Endometrial microvascular endothelial cells (primary cell): ENCODE data around the gene CHTF18. TPM values are rescaled to one million over a fixed set of nuclear protein-coding genes. Genes with fewer than 3 reads are reported as not detected.

Experiments
- in situ Hi-C: cut with HindIII; loops from 2 replicates; pipeline ENCODE4 v1.10.0; 2017; ENCODE audit warnings: low sequenced_read_pairs, low pct_unique_long_range_greater_than_20kb; ENCODE audit errors: inconsistent ontology term
- total RNA-seq: library from RNA; depleted of rRNA; stranded (reverse); fragments of >200 nt; gene quantifications from one replicate; pipeline ENCODE4 v1.2.3, GENCODE V29; 2015; ENCODE audit errors: inconsistent ontology term

Gene CHTF18
- total RNA-seq, 1 donor from 2014 or later = 33.9 TPM

- in situ Hi-C loops = loop anchor here (25.0 kb wide), 1 partner anchor 151 kb away; the partner anchor contains the start of gene SOX8
Observed at GRCh38 chr16:836221-836620, 47.8 kb downstream of the CHTF18 start.

GRCh38 chr16:836822-837221 lies 48.4 kb downstream of the CHTF18 start:
- in situ Hi-C loops = loop anchor here (25.0 kb wide), 1 partner anchor 150 kb away; the partner anchor contains the start of gene SOX8

- in situ Hi-C loops = loop anchor here (25.0 kb wide), 1 partner anchor 149 kb away; the partner anchor contains the start of gene SOX8
Observed at GRCh38 chr16:838741-839140, 50.3 kb downstream of the CHTF18 start.

GRCh38 chr16:839643-840408 lies 51.4 kb downstream of the CHTF18 start:
- in situ Hi-C loops = loop anchor here (25.0 kb wide), 1 partner anchor 147 kb away; the partner anchor contains the start of gene SOX8

GRCh38 chr16:840561-841454 lies 52.4 kb downstream of the CHTF18 start:
- in situ Hi-C loops = loop anchor here (25.0 kb wide), 1 partner anchor 146 kb away; the partner anchor contains the start of gene SOX8

- in situ Hi-C loops = loop anchor here (25.0 kb wide), 1 partner anchor 146 kb away; the partner anchor contains the start of gene SOX8
Observed at GRCh38 chr16:841455-842060, 53.1 kb downstream of the CHTF18 start.

GRCh38 chr16:842061-842476 lies 53.6 kb downstream of the CHTF18 start:
- in situ Hi-C loops = loop anchor here (25.0 kb wide), 1 partner anchor 145 kb away; the partner anchor contains the start of gene SOX8

- in situ Hi-C loops = loop anchor here (25.0 kb wide), 1 partner anchor 144 kb away; the partner anchor contains the start of gene SOX8
Observed at GRCh38 chr16:842711-843560, 54.5 kb downstream of the CHTF18 start.

GRCh38 chr16:843771-844170 lies 55.4 kb downstream of the CHTF18 start:
- in situ Hi-C loops = loop anchor here (25.0 kb wide), 1 partner anchor 144 kb away; the partner anchor contains the start of gene SOX8

- in situ Hi-C loops = loop anchor here (25.0 kb wide), 1 partner anchor 143 kb away; the partner anchor contains the start of gene SOX8
Observed at GRCh38 chr16:844638-845350, 56.4 kb downstream of the CHTF18 start.

- in situ Hi-C loops = loop anchor here (25.0 kb wide), 1 partner anchor 142 kb away; the partner anchor contains the start of gene SOX8
Observed at GRCh38 chr16:845351-845745, 56.9 kb downstream of the CHTF18 start.

GRCh38 chr16:847151-847550 lies 58.7 kb downstream of the CHTF18 start:
- in situ Hi-C loops = loop anchor here (25.0 kb wide), 1 partner anchor 140 kb away; the partner anchor contains the start of gene SOX8

Other genes with a start within 250 kb of the CHTF18 start
- gene PRR35, start 228.2 kb upstream of the CHTF18 start, total RNA-seq = not detected
- gene NHLRC4, start 221.6 kb upstream of the CHTF18 start, total RNA-seq = not detected
- gene PIGQ, start 218.7 kb upstream of the CHTF18 start, total RNA-seq = 29.1 TPM
- 9.9 TPM for gene RAB40C, start 198.6 kb upstream of the CHTF18 start, total RNA-seq
- not detected for gene WFIKKN1, start 157.6 kb upstream of the CHTF18 start, total RNA-seq
- 119 TPM for gene METTL26, start 152.3 kb upstream of the CHTF18 start, total RNA-seq
- gene MCRIP2, start 146.8 kb upstream of the CHTF18 start, total RNA-seq = 23.4 TPM
- gene WDR90, start 139.3 kb upstream of the CHTF18 start, total RNA-seq = 39.7 TPM
- gene RHOT2, start 120.5 kb upstream of the CHTF18 start, total RNA-seq = 41.3 TPM
- 2.1 TPM for gene RHBDL1, start 112.9 kb upstream of the CHTF18 start, total RNA-seq
- gene STUB1, start 108.2 kb upstream of the CHTF18 start, total RNA-seq = 229 TPM
- 68.2 TPM for gene JMJD8, start 104.3 kb upstream of the CHTF18 start, total RNA-seq
- gene WDR24, start 98.2 kb upstream of the CHTF18 start, total RNA-seq = 6.3 TPM
- gene FBXL16, start 82.8 kb upstream of the CHTF18 start, total RNA-seq = not detected
- gene METRN, start 73.5 kb upstream of the CHTF18 start, total RNA-seq = 17.2 TPM
- gene ANTKMT, start 67.5 kb upstream of the CHTF18 start, total RNA-seq = 14.0 TPM
- gene CCDC78, start 62.2 kb upstream of the CHTF18 start, total RNA-seq = not detected
- not detected for gene HAGHL, start 61.5 kb upstream of the CHTF18 start, total RNA-seq
- gene CIAO3, start 47.6 kb upstream of the CHTF18 start, total RNA-seq = 34.5 TPM
- gene MSLN, start 27.9 kb upstream of the CHTF18 start, total RNA-seq = not detected
- gene RPUSD1, start 239 bp upstream of the CHTF18 start, total RNA-seq = 77.6 TPM
- gene GNG13, start 12.1 kb downstream of the CHTF18 start, total RNA-seq = not detected
- gene LMF1, start 182.4 kb downstream of the CHTF18 start, total RNA-seq = 6.3 TPM
- not detected for gene SOX8, start 193.2 kb downstream of the CHTF18 start, total RNA-seq